Endometrial microvascular endothelial cells (primary cell): ENCODE data around the gene UMAD1. TPM values are rescaled to one million over a fixed set of nuclear protein-coding genes. Genes with fewer than 3 reads are reported as not detected.

ENCODE experiments used
- in situ Hi-C: cut with HindIII; loops from 2 replicates; pipeline ENCODE4 v1.10.0; 2017; ENCODE audit warnings: low sequenced_read_pairs, low pct_unique_long_range_greater_than_20kb; ENCODE audit errors: inconsistent ontology term
- total RNA-seq: library from RNA; depleted of rRNA; stranded (reverse); fragments of >200 nt; gene quantifications from one replicate; pipeline ENCODE4 v1.2.3, GENCODE V29; 2015; ENCODE audit errors: inconsistent ontology term

Gene UMAD1
- total RNA-seq, 1 donor from 2014 or later = 3.0 TPM

DNA sequence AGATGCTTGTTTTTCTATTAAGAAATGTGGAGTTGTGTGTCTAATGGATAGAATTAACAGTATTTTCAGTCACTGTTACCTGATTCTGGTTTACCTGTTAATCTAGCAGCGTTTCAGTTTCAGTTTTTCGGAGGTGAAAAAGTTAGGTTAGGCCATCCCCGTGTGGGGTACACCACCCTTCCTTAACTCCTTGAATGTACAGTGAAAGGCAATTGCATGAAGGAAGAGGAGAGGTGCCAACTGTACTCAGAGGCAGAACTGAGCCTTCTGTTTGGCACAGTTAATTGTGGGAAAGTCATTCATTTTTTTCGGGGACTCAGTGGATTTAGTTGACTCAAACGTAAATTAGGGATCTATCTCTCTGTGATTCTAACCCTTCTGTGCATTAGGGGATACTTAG lies 42.3 kb downstream of the UMAD1 start:
- in situ Hi-C loops = no loop called here

DNA sequence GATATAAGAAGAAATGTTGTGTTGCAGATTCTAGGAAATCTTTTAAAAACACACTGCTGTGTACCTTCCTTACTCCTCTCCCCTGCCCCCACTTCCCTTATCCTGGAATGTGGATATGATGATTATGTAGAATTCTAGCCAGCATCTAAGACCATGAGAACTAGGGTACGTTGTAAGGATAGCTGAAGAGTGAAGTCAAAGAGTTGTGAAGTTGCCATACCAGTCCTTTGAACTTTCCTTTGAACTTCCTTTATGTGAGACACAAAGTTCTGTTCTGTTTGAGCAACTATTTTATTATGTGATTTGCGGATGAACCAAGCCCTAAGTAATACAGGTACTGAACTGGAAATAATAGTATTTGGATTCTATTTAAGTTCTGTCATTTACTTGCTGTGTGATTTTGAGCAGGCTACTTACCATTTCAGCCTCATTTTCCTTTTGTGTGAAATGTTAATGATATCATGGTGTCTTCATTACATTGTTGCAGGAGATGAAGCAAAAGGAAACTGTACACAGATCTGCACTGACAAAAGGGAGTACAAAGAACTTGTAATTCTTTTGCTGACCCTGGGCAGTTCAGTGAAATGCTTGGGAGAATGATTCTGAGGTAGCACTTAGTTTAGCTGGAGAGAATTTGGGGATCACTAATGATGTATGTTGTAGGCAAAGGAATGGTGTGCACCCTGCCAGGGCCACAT lies 46.4 kb downstream of the UMAD1 start:
- in situ Hi-C loops = no loop called here

DNA sequence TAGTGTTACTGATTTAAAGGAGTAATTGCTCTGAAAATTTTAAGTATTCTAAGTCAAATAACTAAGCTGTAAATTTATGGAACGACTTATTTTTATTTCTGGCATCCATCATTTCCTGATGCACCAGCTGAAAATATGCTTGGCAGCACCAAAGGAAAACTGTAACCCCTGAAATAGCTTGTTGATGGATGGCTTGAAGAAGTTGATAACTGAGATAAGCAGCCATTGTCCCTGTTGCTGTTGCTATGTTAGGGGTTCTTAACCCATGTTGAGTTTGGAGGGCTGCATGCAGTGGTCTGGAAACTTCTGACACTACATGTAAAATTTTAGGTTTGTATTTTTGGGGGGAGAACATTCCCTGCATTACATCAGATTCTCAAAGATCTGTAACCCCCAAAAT lies 47.2 kb downstream of the UMAD1 start:
- in situ Hi-C loops = no loop called here

GRCh38 chr7:7688310-7688709 lies 47.8 kb downstream of the UMAD1 start:
- in situ Hi-C loops = no loop called here

DNA sequence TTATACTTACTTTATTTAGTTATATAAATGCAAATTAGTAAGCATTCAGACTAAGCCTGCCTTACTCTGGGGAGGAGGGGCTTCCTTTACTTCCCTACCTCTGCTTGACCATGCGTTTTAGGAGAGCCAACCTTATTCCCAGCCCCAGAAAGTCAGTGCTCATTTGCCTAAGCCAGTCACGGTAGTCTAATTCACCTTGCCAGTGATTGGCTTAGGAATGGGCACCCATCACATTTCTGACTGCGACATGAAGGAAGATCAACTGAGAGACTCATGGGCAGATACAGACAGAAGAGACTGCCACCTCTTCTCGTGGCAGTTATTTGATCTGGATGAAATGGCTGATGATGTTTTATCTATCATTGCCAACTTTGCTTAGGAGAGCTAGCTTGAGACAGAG lies 48.4 kb downstream of the UMAD1 start:
- in situ Hi-C loops = no loop called here

DNA sequence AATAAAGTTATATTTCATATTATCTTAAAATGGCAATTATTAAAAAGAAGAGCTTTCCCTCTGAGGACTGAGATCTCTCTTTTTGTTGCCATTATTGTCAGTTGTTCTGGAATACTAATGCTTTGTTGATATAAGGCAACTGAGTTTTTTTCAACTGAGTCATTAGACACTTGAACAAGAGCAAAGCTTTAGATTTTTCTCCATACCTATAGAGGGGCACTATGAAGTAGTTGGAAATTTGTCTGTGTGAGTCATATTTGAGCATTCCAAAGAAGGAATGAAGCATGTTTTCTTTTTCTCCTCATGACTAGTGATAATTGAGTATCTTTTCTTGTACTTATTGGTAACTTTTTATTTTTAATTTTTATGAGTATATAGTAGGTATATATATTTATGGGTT lies 53.3 kb downstream of the UMAD1 start:
- in situ Hi-C loops = no loop called here

GRCh38 chr7:7694542-7694941 lies 54.0 kb downstream of the UMAD1 start:
- in situ Hi-C loops = no loop called here

- in situ Hi-C loops = no loop called here
Observed at GRCh38 chr7:7695111-7695817, 54.7 kb downstream of the UMAD1 start.

- in situ Hi-C loops = no loop called here
Observed at GRCh38 chr7:7696458-7697119, 56.0 kb downstream of the UMAD1 start.

DNA sequence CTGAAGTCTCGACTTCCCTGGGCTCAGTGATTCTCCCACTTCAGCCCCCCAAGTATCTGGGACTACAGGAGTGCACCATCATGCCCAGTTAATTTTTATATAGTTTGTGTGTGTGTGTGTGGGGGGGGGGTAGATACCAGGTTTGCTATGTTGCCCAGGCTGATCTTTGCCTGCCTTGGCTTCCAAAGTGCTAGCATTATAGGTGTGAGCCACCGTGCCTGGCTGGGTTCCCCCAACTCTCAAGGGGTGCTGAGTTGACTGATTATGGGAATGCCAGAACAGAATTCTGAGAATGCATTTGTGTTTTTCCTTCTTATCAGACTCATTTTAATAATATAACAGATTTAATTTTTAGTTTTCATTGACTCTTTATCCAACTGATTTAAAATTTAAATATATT lies 58.4 kb downstream of the UMAD1 start:
- in situ Hi-C loops = no loop called here

DNA sequence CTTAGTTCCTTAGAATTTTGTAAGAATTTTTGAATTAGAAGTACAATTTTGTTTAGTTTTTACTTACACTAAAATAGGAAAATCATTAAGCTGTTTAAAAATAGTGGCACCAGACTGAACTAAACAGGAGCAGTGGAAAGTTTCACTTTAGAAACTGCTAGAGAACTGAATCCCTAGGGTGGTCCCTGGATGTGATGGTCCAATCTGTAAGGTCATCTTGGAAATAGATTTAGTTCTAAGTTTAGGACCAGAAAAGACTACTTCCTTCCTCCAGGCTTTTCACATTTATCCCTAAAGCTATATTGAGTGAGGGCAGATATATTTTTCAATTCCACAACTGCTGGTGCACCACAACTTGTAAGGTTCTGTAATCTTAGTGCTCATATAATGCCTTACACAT lies 58.8 kb downstream of the UMAD1 start:
- in situ Hi-C loops = no loop called here

- in situ Hi-C loops = no loop called here
Observed at GRCh38 chr7:7699970-7700369, 59.4 kb downstream of the UMAD1 start.

- in situ Hi-C loops = no loop called here
Observed at GRCh38 chr7:7701527-7701926, 61.0 kb downstream of the UMAD1 start.

GRCh38 chr7:7702826-7703225 lies 62.3 kb downstream of the UMAD1 start:
- in situ Hi-C loops = no loop called here

DNA sequence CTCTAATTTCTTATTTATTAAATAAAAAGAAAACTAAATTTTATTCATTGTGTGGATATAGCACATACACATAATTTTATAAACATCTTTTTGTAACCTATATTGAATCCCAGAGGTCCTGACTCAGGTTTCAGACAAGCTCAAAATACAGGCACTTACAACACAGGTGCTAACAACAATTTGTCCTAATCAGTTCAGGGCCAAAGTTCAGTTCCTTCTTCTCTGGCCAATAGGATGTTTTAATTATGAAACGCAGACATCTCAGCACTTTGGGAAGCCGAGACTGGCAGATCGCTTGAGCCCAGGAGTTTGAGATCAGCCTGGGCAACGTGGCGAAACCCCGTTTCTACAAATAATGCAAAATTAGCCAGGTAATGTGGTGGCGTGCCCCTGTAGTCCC lies 62.9 kb downstream of the UMAD1 start:
- in situ Hi-C loops = no loop called here

DNA sequence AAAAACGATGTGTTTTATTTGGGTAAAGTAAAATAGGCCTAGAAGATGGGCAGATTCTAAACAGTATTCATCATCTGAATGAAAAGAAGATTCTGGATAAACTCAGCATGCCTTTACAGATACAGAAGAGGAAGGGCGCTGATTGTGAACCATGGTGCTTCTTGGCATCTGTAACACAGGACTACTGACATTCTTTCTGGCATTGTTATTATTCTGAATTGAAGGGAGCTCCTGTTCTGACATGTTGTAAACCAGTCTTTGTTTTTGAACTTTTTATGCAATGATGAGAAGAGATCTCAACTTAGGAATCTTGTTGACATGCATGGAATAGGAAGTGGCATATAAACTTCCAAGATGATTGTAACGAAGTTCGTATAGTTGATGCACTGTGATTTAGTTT lies 64.3 kb downstream of the UMAD1 start:
- in situ Hi-C loops = no loop called here

- in situ Hi-C loops = no loop called here
Observed at GRCh38 chr7:7705318-7705717, 64.8 kb downstream of the UMAD1 start.

DNA sequence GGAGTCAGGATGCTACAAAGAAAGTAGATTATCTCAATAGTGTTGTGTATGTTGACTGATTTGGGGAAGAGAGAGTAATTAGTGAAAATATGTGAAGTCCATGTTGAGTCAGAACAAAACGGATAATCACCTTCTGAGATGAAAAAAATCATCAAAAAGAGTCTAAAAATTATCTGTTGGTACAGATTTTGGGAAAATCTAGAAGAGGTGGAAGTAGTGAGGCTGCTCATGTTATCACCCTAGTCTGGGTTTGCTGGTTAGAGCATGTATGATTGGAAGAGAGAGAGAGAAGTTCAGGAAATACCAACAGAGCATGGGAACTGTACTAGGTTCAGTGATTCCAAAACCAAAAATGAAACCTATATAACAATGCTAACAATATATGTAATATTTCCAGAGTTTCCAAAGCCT lies 65.6 kb downstream of the UMAD1 start:
- in situ Hi-C loops = no loop called here

- in situ Hi-C loops = no loop called here
Observed at GRCh38 chr7:7706556-7707172, 66.1 kb downstream of the UMAD1 start.

GRCh38 chr7:7707246-7707645 lies 66.7 kb downstream of the UMAD1 start:
- in situ Hi-C loops = no loop called here
